ENCODE results near the gene CLRN1.

The CLRN1 gene

GRCh38 chr3:151014501-151015018, 42.0 kb upstream of the CLRN1 start:
- Histone ChIP-seq H3K27ac (ENCODE audit: low read depth, low read length) (no peak overlapping the region), H3K4me2 (ENCODE audit: low read length) (no peak overlapping the region), H3K14ac (ENCODE audit: low read length) (no peak overlapping the region), H3K36me3 (ENCODE audit: control insufficient read depth in 1 of 2, insufficient read depth in 2 of 2, low read length in 2 of 2) (no peaks in the 10 kb centered on the region), H2AK5ac (ENCODE audit: low read length) (no peak overlapping the region), H3K4ac (ENCODE audit: low read depth, low read length) (no peak overlapping the region), H2BK5ac (ENCODE audit: low read depth, low read length, poor library complexity) (no peak overlapping the region), H3K4me1 (ENCODE audit: control insufficient read depth in 1 of 2, insufficient read depth in 2 of 2, low read length in 2 of 2) (no peaks in the 10 kb centered on the region), H4K91ac (ENCODE audit: low read depth, low read length) (no peak overlapping the region), H4K8ac (ENCODE audit: low read depth, low read length) (no peak overlapping the region), H2BK12ac (ENCODE audit: low read length) (no peak overlapping the region), H3K9me3 (ENCODE audit: insufficient read depth, low read depth, low read length) (no peaks in the 10 kb centered on the region), H3K9ac (ENCODE audit: low read length) (no peak overlapping the region), H3K23ac (ENCODE audit: low read length) (no peak overlapping the region), H3K79me2 (ENCODE audit: control insufficient read depth, insufficient read depth, low read length, poor library complexity) (no peaks in the 10 kb centered on the region), H2BK120ac (ENCODE audit: insufficient read depth, low read length, poor library complexity) (no peak overlapping the region), H3K4me3 (ENCODE audit: low read depth, low read length) (no peak overlapping the region), H3K79me1 (ENCODE audit: low read length) (peaks cover 2% of the 10 kb centered on the region), H2AFZ (ENCODE audit: insufficient read depth, low read length, poor library complexity) (no peak overlapping the region), H3K18ac (ENCODE audit: low read length) (no peak overlapping the region), H4K12ac (ENCODE audit: low read depth, low read length) (no peak overlapping the region), H3K27me3 (ENCODE audit: insufficient read depth, low read length) (no peaks in the 10 kb centered on the region)
- no CpG with 5 or more reads among the region's 4 CpGs for WGBS (ENCODE audit: extremely low coverage, insufficient coverage, insufficient read length)
- DNase-seq: no peak

- Histone ChIP-seq H3K79me2 (ENCODE audit: control insufficient read depth, insufficient read depth, low read length, poor library complexity) (no peaks in the 10 kb centered on the region), H3K4me1 (ENCODE audit: control insufficient read depth in 1 of 2, insufficient read depth in 2 of 2, low read length in 2 of 2) (no peaks in the 10 kb centered on the region), H3K18ac (ENCODE audit: low read length) (no peak overlapping the region), H4K8ac (ENCODE audit: low read depth, low read length) (no peak overlapping the region), H2BK120ac (ENCODE audit: insufficient read depth, low read length, poor library complexity) (peak overlapping the region; percentile 38), H3K9me3 (ENCODE audit: insufficient read depth, low read depth, low read length) (no peaks in the 10 kb centered on the region), H3K14ac (ENCODE audit: low read length) (no peak overlapping the region), H3K4me2 (ENCODE audit: low read length) (no peak overlapping the region), H2BK5ac (ENCODE audit: low read depth, low read length, poor library complexity) (no peak overlapping the region), H4K12ac (ENCODE audit: low read depth, low read length) (no peak overlapping the region), H2AFZ (ENCODE audit: insufficient read depth, low read length, poor library complexity) (no peak overlapping the region), H3K9ac (ENCODE audit: low read length) (no peak overlapping the region), H3K23ac (ENCODE audit: low read length) (no peak overlapping the region), H3K79me1 (ENCODE audit: low read length) (peaks cover 2% of the 10 kb centered on the region), H3K36me3 (ENCODE audit: control insufficient read depth in 1 of 2, insufficient read depth in 2 of 2, low read length in 2 of 2) (no peaks in the 10 kb centered on the region), H3K4ac (ENCODE audit: low read depth, low read length) (no peak overlapping the region), H4K91ac (ENCODE audit: low read depth, low read length) (peak overlapping the region; percentile 37), H2BK12ac (ENCODE audit: low read length) (no peak overlapping the region), H3K4me3 (ENCODE audit: low read depth, low read length) (no peak overlapping the region), H3K27ac (ENCODE audit: low read depth, low read length) (no peak overlapping the region), H3K27me3 (ENCODE audit: insufficient read depth, low read length) (no peaks in the 10 kb centered on the region), H2AK5ac (ENCODE audit: low read length) (no peak overlapping the region)
- no peak for DNase-seq
- no CpG with 5 or more reads among the region's 3 CpGs for WGBS (ENCODE audit: extremely low coverage, insufficient coverage, insufficient read length)
These were observed 40.2 kb upstream of the CLRN1 start for GRCh38 chr3:151012753-151013152.

GRCh38 chr3:151011427-151011826, 38.9 kb upstream of the CLRN1 start:
- Histone ChIP-seq H3K14ac (ENCODE audit: low read length) (no peak overlapping the region), H3K18ac (ENCODE audit: low read length) (no peak overlapping the region), H3K27me3 (ENCODE audit: insufficient read depth, low read length) (no peaks in the 10 kb centered on the region), H2BK120ac (ENCODE audit: insufficient read depth, low read length, poor library complexity) (no peak overlapping the region), H3K9ac (ENCODE audit: low read length) (no peak overlapping the region), H3K36me3 (ENCODE audit: control insufficient read depth in 1 of 2, insufficient read depth in 2 of 2, low read length in 2 of 2) (no peaks in the 10 kb centered on the region), H3K23ac (ENCODE audit: low read length) (no peak overlapping the region), H2BK12ac (ENCODE audit: low read length) (no peak overlapping the region), H2AK5ac (ENCODE audit: low read length) (no peak overlapping the region), H4K8ac (ENCODE audit: low read depth, low read length) (no peak overlapping the region), H3K79me2 (ENCODE audit: control insufficient read depth, insufficient read depth, low read length, poor library complexity) (no peaks in the 10 kb centered on the region), H2AFZ (ENCODE audit: insufficient read depth, low read length, poor library complexity) (no peak overlapping the region), H3K79me1 (ENCODE audit: low read length) (peaks cover 2% of the 10 kb centered on the region), H2BK5ac (ENCODE audit: low read depth, low read length, poor library complexity) (no peak overlapping the region), H4K91ac (ENCODE audit: low read depth, low read length) (no peak overlapping the region), H3K4ac (ENCODE audit: low read depth, low read length) (no peak overlapping the region), H3K4me3 (ENCODE audit: low read depth, low read length) (no peak overlapping the region), H3K9me3 (ENCODE audit: insufficient read depth, low read depth, low read length) (no peaks in the 10 kb centered on the region), H3K4me2 (ENCODE audit: low read length) (no peak overlapping the region), H3K27ac (ENCODE audit: low read depth, low read length) (no peak overlapping the region), H4K12ac (ENCODE audit: low read depth, low read length) (no peak overlapping the region), H3K4me1 (ENCODE audit: control insufficient read depth in 1 of 2, insufficient read depth in 2 of 2, low read length in 2 of 2) (no peaks in the 10 kb centered on the region)
- no peak for DNase-seq
- WGBS (ENCODE audit: extremely low coverage, insufficient coverage, insufficient read length): no CpG with 5 or more reads among the region's 4 CpGs

GRCh38 chr3:151009981-151010380, 37.5 kb upstream of the CLRN1 start:
- no peak overlapping the region for H2AFZ ChIP-seq (ENCODE audit: insufficient read depth, low read length, poor library complexity)
- H3K36me3 ChIP-seq (ENCODE audit: control insufficient read depth in 1 of 2, insufficient read depth in 2 of 2, low read length in 2 of 2): no peaks in the 10 kb centered on the region
- H3K4me3 ChIP-seq (ENCODE audit: low read depth, low read length): no peak overlapping the region
- H4K12ac ChIP-seq (ENCODE audit: low read depth, low read length): no peak overlapping the region
- no peak overlapping the region for H3K18ac ChIP-seq (ENCODE audit: low read length)
- H2BK120ac ChIP-seq (ENCODE audit: insufficient read depth, low read length, poor library complexity): no peak overlapping the region
- H3K23ac ChIP-seq (ENCODE audit: low read length): no peak overlapping the region
- H3K4ac ChIP-seq (ENCODE audit: low read depth, low read length): no peak overlapping the region
- peak overlapping the region; percentile 5 for H2BK12ac ChIP-seq (ENCODE audit: low read length)
- no peak overlapping the region for H3K4me2 ChIP-seq (ENCODE audit: low read length)
- no peak overlapping the region for H3K9ac ChIP-seq (ENCODE audit: low read length)
- H3K27ac ChIP-seq (ENCODE audit: low read depth, low read length): no peak overlapping the region
- no peaks in the 10 kb centered on the region for H3K9me3 ChIP-seq (ENCODE audit: insufficient read depth, low read depth, low read length)
- DNase-seq: no peak
- no peaks in the 10 kb centered on the region for H3K4me1 ChIP-seq (ENCODE audit: control insufficient read depth in 1 of 2, insufficient read depth in 2 of 2, low read length in 2 of 2)
- H3K14ac ChIP-seq (ENCODE audit: low read length): no peak overlapping the region
- no peak overlapping the region for H4K91ac ChIP-seq (ENCODE audit: low read depth, low read length)
- no CpG with 5 or more reads among the region's 4 CpGs for WGBS (ENCODE audit: extremely low coverage, insufficient coverage, insufficient read length)
- no peaks in the 10 kb centered on the region for H3K79me2 ChIP-seq (ENCODE audit: control insufficient read depth, insufficient read depth, low read length, poor library complexity)
- H4K8ac ChIP-seq (ENCODE audit: low read depth, low read length): no peak overlapping the region
- H2AK5ac ChIP-seq (ENCODE audit: low read length): no peak overlapping the region
- H2BK5ac ChIP-seq (ENCODE audit: low read depth, low read length, poor library complexity): no peak overlapping the region
- H3K27me3 ChIP-seq (ENCODE audit: insufficient read depth, low read length): no peaks in the 10 kb centered on the region
- H3K79me1 ChIP-seq (ENCODE audit: low read length): peaks cover 2% of the 10 kb centered on the region

Data from trophoblast cell (in vitro differentiated cells and primary cell).